Gastroesophageal sphincter (tissue), 4 donors: ENCODE results near the gene DAPK2. TPM values are rescaled to one million over a fixed set of nuclear protein-coding genes. Genes with fewer than 3 reads are reported as not detected.
"Not testable (repeated sequence)": the region's sequence is repeated elsewhere in the genome, so short reads cannot be mapped to it uniquely, and the experiment has no call there.

Source experiments
- ATAC-seq: fragments of 150-250 bp; one replicate; pipeline ENCODE4 v1.9.1; 2016; ENCODE audit warnings: mild to moderate bottlenecking, moderate library complexity
- H3K27ac ChIP-seq, 4 donors: fragments of 200-600 bp; sonication (generic) in 3 of 4; 1 replicate in 3 of 4; 2 replicates in 1 of 4; pipeline ENCODE4 v1.5.1; 2016 to 2019
- H3K27me3 ChIP-seq: fragments of 200-600 bp; sonication (generic); one replicate; pipeline ENCODE4 v1.5.1; 2019
- H3K36me3 ChIP-seq, 2 donors: fragments of 200-600 bp; sonication (generic); one replicate each; pipeline ENCODE4 v1.5.1; 2019; ENCODE audit warnings: control low read depth in 1 of 2
- H3K4me1 ChIP-seq, 3 donors: fragments of 200-600 bp; sonication (generic); 1 replicate in 2 of 3; 2 replicates in 1 of 3; pipeline ENCODE4 v1.5.1; 2016 to 2019; ENCODE audit warnings: control low read depth in 2 of 3
- H3K4me3 ChIP-seq, 2 donors: fragments of 200-600 bp; sonication (generic); one replicate each; pipeline ENCODE4 v1.5.1; 2019; ENCODE audit warnings: mild to moderate bottlenecking in 1 of 2, moderate library complexity in 1 of 2
- H3K9me3 ChIP-seq, 3 donors: fragments of 200-600 bp; sonication (generic); one replicate each; pipeline ENCODE4 v1.5.1; 2017 to 2019; ENCODE audit warnings: control low read depth in 2 of 3
- EP300 ChIP-seq: sonication (generic); formaldehyde crosslinking; IDR thresholded peaks from one replicate; pipeline ENCODE4 v1.6.1; 2017; ENCODE audit warnings: antibody characterized with exemption, mild to moderate bottlenecking
- POLR2A ChIP-seq, 2 donors: fragments of 450-650 bp; IDR thresholded peaks; one replicate each; pipeline ENCODE4 v1.6.1; 2017; ENCODE audit warnings: antibody characterized with exemption in 2 of 2, mild to moderate bottlenecking in 2 of 2, moderate library complexity in 1 of 2
- POLR2AphosphoS5 ChIP-seq: sonication (generic); formaldehyde crosslinking; IDR thresholded peaks from one replicate; pipeline ENCODE4 v1.6.1; 2017; ENCODE audit warnings: antibody characterized with exemption
- WGBS, 2 donors: methylation state at CpG; one replicate each; pipeline ENCODE4 v1.1.5; 2018; ENCODE audit warnings: low coverage in 1 of 2; 5-methylcytosine and 5-hydroxymethylcytosine counted together
- total RNA-seq, 4 donors: library from RNA; depleted of rRNA; stranded (reverse); fragments of >200 nt; gene quantifications; one replicate each; pipeline ENCODE4 v1.1.0, GENCODE V29; 2016
- TF ChIP-seq, protein P1 (sequence below), 4 experiments: fragments of 200-600 bp in 2 of 4; fragments of 450-650 bp in 2 of 4; sonication (generic) in 1 of 4; IDR thresholded peaks; one replicate each; pipeline ENCODE4 v1.5.1; 2017 to 2019; ENCODE audit warnings: antibody characterized with exemption in 4 of 4, mild to moderate bottlenecking in 2 of 4, moderate library complexity in 2 of 4

The DAPK2 gene
- total RNA-seq, 4 donors from 2014 or later, result 2.0 to 9.5 (median 6.4) TPM

DNA sequence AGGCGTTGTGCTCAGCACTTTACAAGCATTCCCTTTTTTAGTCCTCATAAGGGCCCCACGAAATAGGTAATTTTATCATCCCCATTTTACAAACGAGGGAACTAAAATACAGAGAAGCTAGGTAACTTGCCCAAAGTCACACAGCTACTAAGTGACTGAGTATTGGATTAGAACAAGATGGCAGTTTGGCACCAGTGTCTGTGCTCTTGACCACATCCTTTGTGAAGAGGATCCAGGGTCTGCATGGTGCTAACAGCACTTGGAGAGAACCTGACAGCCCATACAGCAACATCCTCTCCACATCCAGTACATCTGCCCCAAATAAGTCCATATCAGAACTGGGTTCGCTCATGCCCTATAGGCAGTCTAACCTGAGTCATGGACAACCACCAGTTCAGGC lies 21.8 kb upstream of the DAPK2 start:
- Histone ChIP-seq H3K27ac (no peak overlapping the region), H3K27me3 (no peaks in the 10 kb centered on the region), H3K9me3 (no peaks in the 10 kb centered on the region), H3K4me1 (peaks cover 0 to 35% (median 0%) of the 10 kb centered on the region in 3 donors), H3K4me3 (no peak overlapping the region), H3K36me3 (peaks cover 0 to 12% of the 10 kb centered on the region in 2 donors)
- TF ChIP-seq, protein P1, sequence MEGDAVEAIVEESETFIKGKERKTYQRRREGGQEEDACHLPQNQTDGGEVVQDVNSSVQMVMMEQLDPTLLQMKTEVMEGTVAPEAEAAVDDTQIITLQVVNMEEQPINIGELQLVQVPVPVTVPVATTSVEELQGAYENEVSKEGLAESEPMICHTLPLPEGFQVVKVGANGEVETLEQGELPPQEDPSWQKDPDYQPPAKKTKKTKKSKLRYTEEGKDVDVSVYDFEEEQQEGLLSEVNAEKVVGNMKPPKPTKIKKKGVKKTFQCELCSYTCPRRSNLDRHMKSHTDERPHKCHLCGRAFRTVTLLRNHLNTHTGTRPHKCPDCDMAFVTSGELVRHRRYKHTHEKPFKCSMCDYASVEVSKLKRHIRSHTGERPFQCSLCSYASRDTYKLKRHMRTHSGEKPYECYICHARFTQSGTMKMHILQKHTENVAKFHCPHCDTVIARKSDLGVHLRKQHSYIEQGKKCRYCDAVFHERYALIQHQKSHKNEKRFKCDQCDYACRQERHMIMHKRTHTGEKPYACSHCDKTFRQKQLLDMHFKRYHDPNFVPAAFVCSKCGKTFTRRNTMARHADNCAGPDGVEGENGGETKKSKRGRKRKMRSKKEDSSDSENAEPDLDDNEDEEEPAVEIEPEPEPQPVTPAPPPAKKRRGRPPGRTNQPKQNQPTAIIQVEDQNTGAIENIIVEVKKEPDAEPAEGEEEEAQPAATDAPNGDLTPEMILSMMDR (IDR thresholded peaks at IDR 0.05), result no peak
- TF ChIP-seq POLR2AphosphoS5 (no peak), EP300 (no peak), POLR2A (IDR thresholded peaks at IDR 0.05) (no peak)
- ATAC-seq, result no peak
- WGBS, 2 donors, result 20 to 64% methylated on average over 1 to 4 of the region's 4 CpGs

DNA sequence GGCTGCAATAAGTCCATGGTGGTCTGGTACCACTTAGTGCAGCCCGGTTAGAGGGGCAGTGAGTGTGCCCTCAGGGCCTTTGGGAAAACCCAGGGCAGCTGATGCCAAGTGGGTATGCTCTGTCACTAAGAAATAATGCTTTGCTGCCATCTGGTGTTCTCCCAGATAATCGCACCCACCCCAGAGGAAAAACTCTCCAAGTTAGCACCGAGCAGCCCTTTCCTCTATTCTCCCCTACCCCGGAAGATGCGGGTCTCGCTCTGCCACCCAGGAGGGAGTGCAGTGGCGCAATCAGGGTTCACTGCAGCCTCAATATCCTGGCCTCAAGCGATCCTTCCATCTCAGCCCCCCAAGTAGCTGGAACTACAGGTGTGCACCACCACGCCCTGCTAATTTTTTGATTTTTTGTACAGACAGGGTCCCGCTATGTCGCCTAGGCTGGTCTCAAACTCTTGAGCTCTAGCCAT lies 21.3 kb upstream of the DAPK2 start:
- H3K9me3 ChIP-seq, result no peaks in the 10 kb centered on the region
- 27% methylated on average over 8 of the region's 11 CpGs; no CpG with 5 or more reads in 1 of the 2 donors for WGBS, 2 donors
- no peak for TF ChIP-seq EP300
- TF ChIP-seq POLR2A (IDR thresholded peaks at IDR 0.05), result no peak
- TF ChIP-seq, protein P1 (IDR thresholded peaks at IDR 0.05), result peak; percentile 70 to 88 (median 78)
- no peak for TF ChIP-seq POLR2AphosphoS5
- H3K27me3 ChIP-seq, result no peaks in the 10 kb centered on the region
- H3K27ac ChIP-seq, result no peak overlapping the region
- ATAC-seq, result peak; percentile 60
- H3K4me3 ChIP-seq, result no peak overlapping the region
- peaks cover 0 to 10% of the 10 kb centered on the region in 2 donors for H3K36me3 ChIP-seq
- H3K4me1 ChIP-seq, result peaks cover 0 to 35% (median 0%) of the 10 kb centered on the region in 3 donors

DNA sequence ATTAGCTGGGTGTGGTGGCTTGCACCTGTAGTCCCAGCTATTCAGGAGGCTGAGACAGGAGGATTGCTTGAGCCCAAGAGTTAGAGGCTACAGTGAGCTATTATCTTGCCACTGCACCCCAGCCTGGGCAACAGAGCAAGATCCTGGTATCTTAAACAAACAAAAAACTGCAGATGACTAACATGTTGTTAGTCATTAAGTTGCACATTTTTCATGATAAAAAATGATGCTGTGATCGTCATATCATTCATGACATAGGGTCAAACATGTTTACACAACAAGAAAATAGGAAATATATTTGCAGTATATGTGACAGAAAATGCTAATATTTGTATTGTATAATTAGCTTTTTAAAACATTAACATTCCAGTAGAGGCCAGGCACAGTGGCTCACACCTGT lies 20.2 kb upstream of the DAPK2 start:
- WGBS, 2 donors, result 45 to 55% methylated on average over 1 of the region's 1 CpG
- Histone ChIP-seq H3K27ac (no peak overlapping the region), H3K27me3 (no peaks in the 10 kb centered on the region), H3K4me1 (peaks cover 0 to 27% (median 0%) of the 10 kb centered on the region in 3 donors), H3K36me3 (peaks cover 0 to under 1% of the 10 kb centered on the region in 2 donors), H3K4me3 (no peak overlapping the region), H3K9me3 (no peaks in the 10 kb centered on the region)
- ATAC-seq, result no peak
- TF ChIP-seq, protein P1 (IDR thresholded peaks at IDR 0.05), result no peak
- TF ChIP-seq EP300 (no peak), POLR2A (IDR thresholded peaks at IDR 0.05) (no peak), POLR2AphosphoS5 (no peak)

DNA sequence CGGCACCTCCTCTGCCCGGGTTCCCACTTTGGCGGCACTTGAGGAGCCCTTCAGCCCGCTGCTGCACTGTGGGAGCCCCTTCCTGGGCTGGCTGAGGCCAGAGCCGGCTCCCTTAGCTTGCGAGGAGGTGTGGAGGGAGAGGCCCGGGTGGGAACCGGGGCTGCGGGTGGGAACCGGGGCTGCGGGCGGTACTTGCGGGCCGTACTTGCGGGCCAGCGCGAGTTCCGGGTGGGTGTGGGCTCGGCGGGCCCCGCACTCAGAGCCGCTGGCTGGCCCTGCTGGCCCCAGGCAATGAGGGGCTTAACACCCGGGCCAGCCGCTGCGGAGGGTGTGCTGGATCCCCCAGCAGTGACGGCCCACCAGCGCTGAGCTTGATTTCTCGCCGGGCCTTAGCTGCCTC lies 14.4 kb upstream of the DAPK2 start:
- Histone ChIP-seq H3K4me1 (no peaks in the 10 kb centered on the region), H3K36me3 (no peaks in the 10 kb centered on the region), H3K27me3 (no peaks in the 10 kb centered on the region), H3K4me3 (no peak overlapping the region), H3K27ac (no peak overlapping the region), H3K9me3 (no peaks in the 10 kb centered on the region)
- WGBS, 2 donors, result no CpG with 5 or more reads among the region's 29 CpGs
- ATAC-seq, result no peak
- TF ChIP-seq POLR2AphosphoS5 (no peak), POLR2A (IDR thresholded peaks at IDR 0.05) (no peak), EP300 (no peak)
- TF ChIP-seq, protein P1 (IDR thresholded peaks at IDR 0.05), result no peak

DNA sequence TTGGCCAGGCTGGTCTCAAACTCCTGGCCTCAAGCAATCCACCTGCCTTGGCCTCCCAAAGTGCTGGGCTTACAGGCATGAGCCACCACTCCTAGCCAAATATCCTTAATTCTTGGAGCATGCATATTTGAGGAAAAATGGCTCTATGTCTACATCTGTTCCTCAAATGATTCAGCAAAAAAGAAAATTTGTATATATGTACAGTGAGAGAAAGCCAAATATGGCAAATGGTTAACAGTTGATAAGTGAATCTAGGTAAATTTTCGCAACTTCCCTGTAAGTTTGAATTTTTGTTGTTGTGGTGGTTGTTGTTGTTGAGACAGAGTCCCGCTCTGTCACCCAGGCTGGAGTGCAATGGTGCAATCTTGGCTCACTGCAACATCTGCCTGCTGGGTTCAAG lies 12.8 kb upstream of the DAPK2 start:
- not testable (repeated sequence) for H3K36me3 ChIP-seq, H3K27me3 ChIP-seq, H3K4me1 ChIP-seq, H3K9me3 ChIP-seq, H3K27ac ChIP-seq, ATAC-seq, H3K4me3 ChIP-seq
- 86 to 100% methylated on average over 1 to 2 of the region's 2 CpGs for WGBS, 2 donors
